ENCODE data around the gene NATD1.
A peak's percentile ranks its signal among the peaks of the same experiment; 100 is the strongest.

Gene NATD1

GRCh38 chr17:21245639-21246084 lies 7.5 kb downstream of the NATD1 start:
- no peak for TF ChIP-seq CTCF (IDR thresholded peaks at IDR 0.05; ENCODE audit: low read depth, low read length, missing control alignments)
- DNase-seq (ENCODE audit: extremely low read depth, low read depth), result no peak
- no peak overlapping the region for H3K4me3 ChIP-seq (replicated peaks; ENCODE audit: low read depth, low read length)

- no peak overlapping the region for H3K4me3 ChIP-seq (replicated peaks; ENCODE audit: low read depth, low read length)
- no peak for DNase-seq (ENCODE audit: extremely low read depth, low read depth)
- TF ChIP-seq CTCF (IDR thresholded peaks at IDR 0.05; ENCODE audit: low read depth, low read length, missing control alignments), result no peak
These were observed 9.5 kb downstream of the NATD1 start for GRCh38 chr17:21243516-21244303.

DNA sequence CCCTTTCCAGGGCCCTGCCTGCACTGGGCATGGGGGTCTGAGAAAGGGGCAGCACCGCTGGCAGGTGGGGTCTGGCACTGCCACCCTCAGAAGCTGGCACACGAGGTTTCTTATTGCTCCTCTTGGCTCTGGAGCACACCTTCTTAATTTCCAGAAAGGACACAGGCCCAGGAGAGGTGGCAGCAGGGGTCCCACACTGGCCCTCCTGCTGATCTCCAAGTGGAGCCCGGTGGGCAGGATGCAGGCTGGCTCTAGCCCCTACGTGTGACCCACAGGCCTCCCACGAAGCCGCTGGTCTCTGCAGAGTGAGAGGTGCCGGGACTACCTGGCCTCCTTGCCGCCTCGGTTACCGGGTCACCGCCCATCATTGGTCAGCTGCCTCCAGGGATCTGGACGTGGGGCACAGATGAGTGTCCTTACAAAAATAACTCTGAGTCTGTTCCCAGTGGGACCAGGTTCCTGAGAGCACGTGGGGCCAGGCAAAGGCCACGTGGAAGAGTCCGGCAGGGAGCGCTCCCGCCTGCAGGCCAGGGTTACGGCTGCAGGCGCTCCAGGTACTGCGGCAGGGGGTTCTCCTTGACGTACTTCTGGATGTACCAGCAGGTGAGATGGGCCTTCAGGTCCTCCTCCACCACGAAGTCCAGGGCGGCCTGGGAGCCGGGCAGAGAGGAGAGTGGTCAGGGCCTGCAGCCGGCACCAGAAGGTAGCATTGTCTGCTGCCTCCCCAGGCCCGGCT lies 10.3 kb downstream of the NATD1 start:
- no peak for TF ChIP-seq CTCF (IDR thresholded peaks at IDR 0.05; ENCODE audit: low read depth, low read length, missing control alignments)
- H3K4me3 ChIP-seq (replicated peaks; ENCODE audit: low read depth, low read length), result no peak overlapping the region
- DNase-seq (ENCODE audit: extremely low read depth, low read depth), result no peak

DNA sequence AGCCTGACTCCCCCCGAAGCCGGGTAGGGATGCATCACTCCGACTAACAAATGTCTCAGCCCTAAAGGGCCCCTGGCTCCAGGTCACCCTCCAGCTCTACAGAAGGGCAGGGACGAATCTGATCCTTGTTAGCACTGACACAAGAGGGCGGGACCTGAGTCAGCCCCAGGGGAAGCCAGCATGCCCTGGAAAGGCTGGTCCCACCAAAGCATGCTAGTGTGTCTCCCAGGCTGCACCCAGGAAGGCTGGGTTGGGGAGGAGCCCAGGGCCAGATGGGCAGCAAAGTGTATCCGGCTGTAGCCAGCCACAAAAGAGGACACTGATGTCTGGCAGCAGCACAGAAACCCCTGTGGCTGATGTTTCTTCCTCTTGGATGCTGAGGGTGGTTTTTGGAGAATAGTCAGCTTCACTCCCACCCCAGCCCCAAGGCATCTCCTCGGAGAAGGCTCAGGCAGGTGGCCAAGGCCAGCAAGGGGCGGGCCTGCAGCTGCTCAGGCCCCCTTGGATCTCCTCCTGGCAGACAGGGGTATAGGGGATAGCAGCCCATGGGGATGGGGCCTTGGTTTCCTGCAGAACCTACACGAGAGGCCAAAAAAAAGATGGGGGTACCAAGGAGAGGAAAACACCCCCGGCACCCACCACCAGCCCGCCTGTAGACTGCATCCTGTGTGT lies 11.0 kb downstream of the NATD1 start:
- no peak for TF ChIP-seq CTCF (IDR thresholded peaks at IDR 0.05; ENCODE audit: low read depth, low read length, missing control alignments)
- H3K4me3 ChIP-seq (replicated peaks; ENCODE audit: low read depth, low read length), result no peak overlapping the region
- DNase-seq (ENCODE audit: extremely low read depth, low read depth), result peak; percentile 12

DNA sequence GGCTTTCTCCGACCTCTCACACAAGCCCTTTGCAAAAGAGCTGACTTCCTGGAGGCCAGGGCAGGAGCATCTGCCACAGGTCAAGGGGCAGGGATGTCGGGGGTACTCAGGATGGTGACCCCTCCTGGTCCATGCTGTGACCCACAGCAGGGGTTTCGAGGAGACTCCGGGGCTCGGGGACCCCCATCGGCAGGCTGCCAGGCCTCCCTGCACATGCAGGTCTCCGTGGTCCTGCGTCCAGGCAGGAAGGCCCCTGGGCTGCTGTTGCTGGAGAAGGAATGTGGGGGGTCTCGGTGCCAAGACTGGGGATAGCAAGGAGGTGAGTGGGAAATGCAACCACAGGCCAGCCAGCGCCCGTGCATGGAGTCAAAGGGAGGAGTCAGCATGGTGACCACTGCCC lies 11.6 kb downstream of the NATD1 start:
- TF ChIP-seq CTCF (IDR thresholded peaks at IDR 0.05; ENCODE audit: low read depth, low read length, missing control alignments), result no peak
- no peak overlapping the region for H3K4me3 ChIP-seq (replicated peaks; ENCODE audit: low read depth, low read length)
- no peak for DNase-seq (ENCODE audit: extremely low read depth, low read depth)

DNA sequence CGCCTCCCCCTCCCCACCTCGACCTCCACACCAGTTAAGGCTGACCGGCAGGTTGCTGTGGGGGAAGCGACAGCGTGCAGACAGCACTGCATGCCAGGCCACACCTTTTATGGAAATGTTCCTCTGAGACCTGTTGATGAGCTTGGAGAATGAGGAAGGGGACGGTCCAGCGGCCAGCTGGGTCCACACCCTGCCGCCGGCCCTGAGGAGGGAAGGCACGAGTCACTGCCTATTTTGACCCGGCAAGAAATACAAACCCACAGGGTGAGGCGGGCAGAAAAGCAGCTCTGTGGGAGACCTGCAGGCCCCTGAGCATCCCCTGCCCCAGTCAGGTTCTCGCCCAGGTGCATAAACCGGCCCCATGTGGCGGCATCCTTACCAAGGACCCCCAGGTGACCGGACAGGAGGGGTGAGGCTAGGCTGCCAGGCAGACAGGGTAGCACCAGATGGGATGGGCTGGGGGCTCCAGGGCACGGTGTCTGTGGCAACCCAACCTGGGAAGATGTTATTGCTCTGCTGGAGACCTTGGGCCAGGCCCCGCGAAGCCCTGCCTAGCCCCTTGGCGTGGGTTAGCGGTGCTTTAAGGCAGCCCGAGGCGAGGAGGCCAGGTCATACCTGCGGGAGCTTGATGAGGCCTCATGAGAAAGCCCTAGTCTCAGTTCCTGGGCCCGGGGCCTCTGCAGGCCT lies 12.7 kb downstream of the NATD1 start:
- no peak for TF ChIP-seq CTCF (IDR thresholded peaks at IDR 0.05; ENCODE audit: low read depth, low read length, missing control alignments)
- H3K4me3 ChIP-seq (replicated peaks; ENCODE audit: low read depth, low read length), result no peak overlapping the region
- no peak for DNase-seq (ENCODE audit: extremely low read depth, low read depth)

All from HFF-Myc (cell line).